ENCODE results near the gene GPRC5C. TPM values are rescaled to one million over a fixed set of nuclear protein-coding genes. Genes with fewer than 3 reads are reported as not detected.

Gene GPRC5C
- total and polyA plus RNA-seq, 2 of the 13 experiments (the other 11 are each of a cell fraction or from before 2014, with no cell fraction given): 85.6 to 300 TPM

DNA sequence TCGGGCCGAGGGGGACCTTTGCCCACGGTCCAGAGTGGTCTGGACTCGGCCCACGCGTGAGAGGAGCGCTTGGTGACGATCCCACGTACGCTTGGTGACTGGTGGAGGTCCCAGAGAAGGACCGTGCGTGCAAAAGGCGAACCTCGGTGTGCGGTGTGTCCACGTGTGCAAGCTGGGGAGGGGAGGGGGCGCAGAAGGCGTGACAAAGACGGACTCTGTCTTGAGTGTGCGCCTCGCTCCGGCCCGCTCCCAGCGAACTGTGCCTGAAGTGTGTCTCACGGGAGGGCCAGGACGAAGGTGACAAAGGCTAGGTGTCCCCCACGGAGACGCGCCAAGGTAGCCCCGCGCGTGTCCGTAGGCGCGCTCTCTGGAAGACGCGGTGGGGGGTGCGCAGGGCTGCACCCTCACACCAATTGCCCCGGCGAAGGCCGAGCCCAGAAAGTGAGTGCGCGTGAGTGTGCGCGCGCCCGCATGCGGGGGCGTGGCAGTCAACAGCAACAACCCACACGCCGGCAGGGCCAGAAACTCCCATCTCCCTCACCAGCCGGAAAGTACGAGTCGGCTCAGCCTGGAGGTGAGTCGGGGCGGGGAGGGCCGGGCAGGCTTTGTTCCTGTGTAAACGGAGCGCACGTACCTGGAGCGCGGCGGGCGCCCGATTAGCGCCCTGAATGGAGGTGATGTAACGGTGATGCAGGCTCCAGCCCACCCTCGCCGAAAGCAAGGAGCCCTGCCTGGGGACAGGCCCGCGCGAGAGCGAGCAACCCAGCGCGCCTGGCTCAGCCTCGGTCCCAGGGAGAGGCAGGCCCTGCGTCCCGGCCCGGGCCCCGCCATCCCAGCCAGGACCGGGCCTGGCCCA is at the start of gene GPRC5C (continued):
- TF ChIP-seq CBX2 (IDR thresholded peaks at IDR 0.05; ENCODE audit: low read depth, low read length) (no peak), CBX2 (CRISPR knock-in tag; IDR thresholded peaks at IDR 0.05; ENCODE audit: low read depth) (peak; percentile 64; the same call in 1 of the 2 replicates), PHF20 (CRISPR knock-in tag; IDR thresholded peaks at IDR 0.05) (no peak; the same call in 1 of the 2 replicates), ATF5 (CRISPR knock-in tag; IDR thresholded peaks at IDR 0.05; ENCODE audit: low read depth) (0 out of 2 replicates have a peak, but pooled peaks have one; percentile 81), BHLHE40 (IDR thresholded peaks at IDR 0.05; ENCODE audit: low read length) (no peak), TBL1XR1 (IDR thresholded peaks at IDR 0.05; ENCODE audit: borderline replicate concordance, low read length, partially characterized antibody) (peak; percentile 36), ARID2 (CRISPR knock-in tag; IDR thresholded peaks at IDR 0.05; ENCODE audit: borderline replicate concordance) (peak; percentile 91; the same call in 1 of the 2 replicates), MLXIP (CRISPR knock-in tag; IDR thresholded peaks at IDR 0.05; ENCODE audit: borderline replicate concordance) (no peak), HDAC6 (IDR thresholded peaks at IDR 0.05; ENCODE audit: low read depth, low read length) (no peak), ZNF761 (CRISPR knock-in tag; conservative IDR thresholded peaks at IDR 0.05) (no peak), MTF2 (CRISPR knock-in tag; IDR thresholded peaks at IDR 0.05; ENCODE audit: borderline replicate concordance) (peak; percentile 34; the same call in 1 of the 2 replicates), ZNF275 (CRISPR knock-in tag; IDR thresholded peaks at IDR 0.05; ENCODE audit: borderline replicate concordance) (no peak), TBP (CRISPR knock-in tag; IDR thresholded peaks at IDR 0.05) (no peak; the same call in 1 of the 2 replicates), NFYB (CRISPR knock-in tag; IDR thresholded peaks at IDR 0.05) (no peak; the same call in 1 of the 2 replicates), CSRNP1 (CRISPR knock-in tag; IDR thresholded peaks at IDR 0.05) (peak; percentile 96), ZNF235 (CRISPR knock-in tag; IDR thresholded peaks at IDR 0.05; ENCODE audit: borderline replicate concordance) (peak; percentile 92), EZH2 (conservative IDR thresholded peaks at IDR 0.05; ENCODE audit: low read depth, low read length) (no peak), ZNF124 (CRISPR knock-in tag; IDR thresholded peaks at IDR 0.05) (peak; percentile 94; the same call in 1 of the 2 replicates)
- TF ChIP-seq, protein P1, sequence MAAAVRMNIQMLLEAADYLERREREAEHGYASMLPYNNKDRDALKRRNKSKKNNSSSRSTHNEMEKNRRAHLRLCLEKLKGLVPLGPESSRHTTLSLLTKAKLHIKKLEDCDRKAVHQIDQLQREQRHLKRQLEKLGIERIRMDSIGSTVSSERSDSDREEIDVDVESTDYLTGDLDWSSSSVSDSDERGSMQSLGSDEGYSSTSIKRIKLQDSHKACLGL (CRISPR knock-in tag; IDR thresholded peaks at IDR 0.05): peak; percentile 95
- TF ChIP-seq, protein P2, sequence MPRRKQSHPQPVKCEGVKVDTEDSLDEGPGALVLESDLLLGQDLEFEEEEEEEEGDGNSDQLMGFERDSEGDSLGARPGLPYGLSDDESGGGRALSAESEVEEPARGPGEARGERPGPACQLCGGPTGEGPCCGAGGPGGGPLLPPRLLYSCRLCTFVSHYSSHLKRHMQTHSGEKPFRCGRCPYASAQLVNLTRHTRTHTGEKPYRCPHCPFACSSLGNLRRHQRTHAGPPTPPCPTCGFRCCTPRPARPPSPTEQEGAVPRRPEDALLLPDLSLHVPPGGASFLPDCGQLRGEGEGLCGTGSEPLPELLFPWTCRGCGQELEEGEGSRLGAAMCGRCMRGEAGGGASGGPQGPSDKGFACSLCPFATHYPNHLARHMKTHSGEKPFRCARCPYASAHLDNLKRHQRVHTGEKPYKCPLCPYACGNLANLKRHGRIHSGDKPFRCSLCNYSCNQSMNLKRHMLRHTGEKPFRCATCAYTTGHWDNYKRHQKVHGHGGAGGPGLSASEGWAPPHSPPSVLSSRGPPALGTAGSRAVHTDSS (CRISPR knock-in tag; conservative IDR thresholded peaks at IDR 0.05): 0 out of 2 replicates have a peak, but pooled peaks have one; percentile 75

Data from HepG2 (cell line).